COLO668 (cell line): ENCODE measurements around the gene PSMC3.
A peak's percentile ranks its signal among the peaks of the same experiment; 100 is the strongest.

Experiments used
- DNase-seq: peaks from one replicate; lab custom pipeline; 2025; ENCODE audit not compliant: unreplicated experiment; lab: John Stamatoyannopoulos, UW

PSMC3 gene

GRCh38 chr11:47377571-47378009 is 48.6 kb downstream of the PSMC3 start:
- no peak for DNase-seq

GRCh38 chr11:47376525-47377371 is 49.5 kb downstream of the PSMC3 start:
- no peak for DNase-seq

- no peak for DNase-seq
These were observed 50.1 kb downstream of the PSMC3 start for GRCh38 chr11:47376107-47376524.

- DNase-seq = no peak
These were observed 50.6 kb downstream of the PSMC3 start for GRCh38 chr11:47375546-47376085.

- DNase-seq = no peak
These were observed 51.2 kb downstream of the PSMC3 start for GRCh38 chr11:47375020-47375419.

- DNase-seq = no peak
These were observed 51.6 kb downstream of the PSMC3 start for GRCh38 chr11:47374720-47375019.

GRCh38 chr11:47373876-47374719 is 52.1 kb downstream of the PSMC3 start:
- peak; percentile 81 for DNase-seq

- no peak for DNase-seq
These were observed 53.8 kb downstream of the PSMC3 start for GRCh38 chr11:47372422-47372821.

- DNase-seq = no peak
These were observed 56.6 kb downstream of the PSMC3 start for GRCh38 chr11:47369676-47370075.
